HEK293T (cell line): ENCODE data around the gene QKI.

ENCODE experiments used
- CTCF ChIA-PET: fragments of 350-600 bp; formaldehyde crosslinking; extraction: SDS; loops from one replicate; lab custom pipeline; 2021; ENCODE audit warnings: antibody characterized with exemption, inconsistent platforms; lab: Yijun Ruan, JAX
- POLR2A ChIA-PET: fragments of 350-600 bp; formaldehyde crosslinking; extraction: SDS; loops from one replicate; lab custom pipeline; 2020; ENCODE audit warnings: antibody characterized with exemption, inconsistent platforms; lab: Yijun Ruan, JAX
- DNase-seq: peaks from one replicate; pipeline ENCODE4 v3.0.0; 2012; ENCODE audit warnings: mixed read lengths; ENCODE audit errors: extremely low spot score
- ARNT ChIP-seq: fragments of 450-650 bp; IDR thresholded peaks from 2 replicates; pipeline ENCODE4 v1.6.1; 2017; ENCODE audit warnings: mild to moderate bottlenecking
- BHLHE40 ChIP-seq: fragments of 450-650 bp; IDR thresholded peaks from 2 replicates; pipeline ENCODE4 v1.6.1; 2016; ENCODE audit warnings: mild to moderate bottlenecking, moderate library complexity, borderline replicate concordance
- CTBP1 ChIP-seq: fragments of 450-650 bp; IDR thresholded peaks from 2 replicates; pipeline ENCODE4 v1.6.1; 2016; ENCODE audit warnings: borderline replicate concordance
- ELF4 ChIP-seq: fragments of 450-650 bp; IDR thresholded peaks from 2 replicates; pipeline ENCODE4 v1.6.1; 2017; ENCODE audit warnings: antibody characterized with exemption
- FOXA1 ChIP-seq: fragments of 450-650 bp; IDR thresholded peaks from 2 replicates; pipeline ENCODE4 v1.6.1; 2016; ENCODE audit warnings: mild to moderate bottlenecking
- FOXK2 ChIP-seq: fragments of 450-650 bp; IDR thresholded peaks from 2 replicates; pipeline ENCODE4 v1.6.1; 2016; ENCODE audit warnings: mild to moderate bottlenecking
- FOXM1 ChIP-seq: fragments of 450-650 bp; IDR thresholded peaks from 2 replicates; pipeline ENCODE4 v1.6.1; 2017; ENCODE audit warnings: mild to moderate bottlenecking, borderline replicate concordance
- HDGF ChIP-seq: fragments of 450-650 bp; IDR thresholded peaks from 2 replicates; pipeline ENCODE4 v1.6.1; 2017; ENCODE audit warnings: antibody characterized with exemption, borderline replicate concordance
- L3MBTL2 ChIP-seq: fragments of 450-650 bp; conservative IDR thresholded peaks from 2 replicates; pipeline ENCODE4 v1.6.1; 2016; ENCODE audit warnings: mild to moderate bottlenecking
- LEF1 ChIP-seq: fragments of 450-650 bp; IDR thresholded peaks from 2 replicates; pipeline ENCODE4 v1.6.1; 2017; ENCODE audit warnings: mild to moderate bottlenecking, borderline replicate concordance
- NFRKB ChIP-seq: fragments of 450-650 bp; IDR thresholded peaks from 2 replicates; pipeline ENCODE4 v1.6.1; 2016; ENCODE audit warnings: mild to moderate bottlenecking, moderate library complexity
- PKNOX1 ChIP-seq: fragments of 450-650 bp; IDR thresholded peaks from 2 replicates; pipeline ENCODE4 v1.6.1; 2016
- SP1 ChIP-seq: fragments of 450-650 bp; IDR thresholded peaks from 2 replicates; pipeline ENCODE4 v1.6.1; 2017
- SUZ12 ChIP-seq: fragments of 450-650 bp; IDR thresholded peaks from 2 replicates; pipeline ENCODE4 v1.6.1; 2016; ENCODE audit warnings: mild to moderate bottlenecking
- TARDBP ChIP-seq: fragments of 450-650 bp; IDR thresholded peaks from 2 replicates; pipeline ENCODE4 v1.6.1; 2016
- ZNF384 ChIP-seq: fragments of 450-650 bp; IDR thresholded peaks from 2 replicates; pipeline ENCODE4 v1.6.1; 2016

QKI gene

GRCh38 chr6:163620670-163621330 lies 206.3 kb downstream of the QKI start:
- DNase-seq, result no peak
- ChIA-PET CTCF (no interaction called here), POLR2A (no interaction called here)
- TF ChIP-seq HDGF (no peak), FOXM1 (no peak), CTBP1 (no peak)

- ChIA-PET CTCF (no interaction called here), POLR2A (no interaction called here)
- DNase-seq, result no peak
- TF ChIP-seq ELF4 (no peak), ZNF384 (no peak), BHLHE40 (no peak), LEF1 (no peak), NFRKB (no peak), L3MBTL2 (no peak), PKNOX1 (no peak), FOXK2 (no peak), FOXM1 (no peak), TARDBP (no peak), CTBP1 (no peak), HDGF (no peak), FOXA1 (no peak)
Measured at GRCh38 chr6:163625265-163625664, 210.7 kb downstream of the QKI start.

- POLR2A ChIA-PET, result no interaction called here
- TF ChIP-seq HDGF (no peak), SUZ12 (no peak), PKNOX1 (no peak), L3MBTL2 (no peak), LEF1 (no peak), BHLHE40 (no peak), CTBP1 (no peak), FOXK2 (no peak)
Measured at GRCh38 chr6:163626073-163626867, 211.8 kb downstream of the QKI start.

GRCh38 chr6:163627274-163628062 lies 212.9 kb downstream of the QKI start:
- ChIA-PET POLR2A (no interaction called here), CTCF (no interaction called here)
- no peak for TF ChIP-seq ELF4
- no peak for TF ChIP-seq LEF1
- TF ChIP-seq CTBP1, result no peak
- TF ChIP-seq BHLHE40, result no peak
- no peak for TF ChIP-seq FOXK2
- TF ChIP-seq FOXA1, result no peak
- no peak for TF ChIP-seq FOXM1
- no peak for TF ChIP-seq NFRKB
- no peak for TF ChIP-seq ZNF384
- TF ChIP-seq HDGF, result no peak
- no peak for TF ChIP-seq ARNT
- no peak for TF ChIP-seq SUZ12
- no peak for TF ChIP-seq SP1
- TF ChIP-seq PKNOX1, result no peak
- TF ChIP-seq L3MBTL2, result no peak
- no peak for TF ChIP-seq TARDBP
- DNase-seq, result no peak

More at GRCh38 chr6:163626073-163626867, 211.8 kb downstream of the QKI start:
- CTCF ChIA-PET, result no interaction called here
- DNase-seq, result no peak
